Natural killer cell treated with Interleukin-12 subunit alpha and Interleukin-12 subunit beta and Interleukin-15 and Interleukin-18, amount 100 ng/mL, for 72 hours (primary cell): ENCODE results near the gene MRPS18B. TPM values are rescaled to one million over a fixed set of nuclear protein-coding genes. Genes with fewer than 3 reads are reported as not detected.

Experiments used
- ATAC-seq, 2 donors: fragments of 150-1000 bp; cut with Tn5 transposase in 1 of 2; sonication (Bioruptor Pico), chemical (Tn5 transposase) in 1 of 2; 2 replicates each; pipeline ENCODE4 v1.10.0; 2021
- DNase-seq: peaks from one replicate; pipeline ENCODE4 v3.0.0; 2022; ENCODE audit warnings: low spot score
- H3K27ac Mint-ChIP-seq, 2 donors: 1 replicate in 1 of 2; 2 replicates in 1 of 2; pipeline ENCODE4 v1.8.0; 2022; ENCODE audit warnings: mixed read lengths in 2 of 2, mild to moderate bottlenecking in 1 of 2, moderate library complexity in 1 of 2
- H3K27me3 Mint-ChIP-seq, 2 donors: 1 replicate in 1 of 2; 2 replicates in 1 of 2; pipeline ENCODE4 v1.8.0; 2022; ENCODE audit warnings: mixed read lengths in 2 of 2
- H3K36me3 Mint-ChIP-seq: one replicate; pipeline ENCODE4 v1.8.0; 2022; ENCODE audit warnings: mixed read lengths
- H3K4me1 Mint-ChIP-seq, 2 donors: 1 replicate in 1 of 2; 2 replicates in 1 of 2; pipeline ENCODE4 v1.8.0; 2022; ENCODE audit warnings: low read depth in 2 of 2, mixed read lengths in 2 of 2, mild to moderate bottlenecking in 1 of 2
- H3K4me3 Mint-ChIP-seq: one replicate; pipeline ENCODE4 v1.8.0; 2022; ENCODE audit warnings: mixed read lengths
- H3K9me3 Mint-ChIP-seq: 2 replicates; pipeline ENCODE4 v1.8.0; 2022; ENCODE audit warnings: mixed read lengths
- total RNA-seq, 2 donors: library from RNA; stranded (reverse); gene quantifications; one replicate each; pipeline ENCODE4 v1.2.3, GENCODE V29; 2022

MRPS18B gene
- 10 to 100 TPM; 43.9 to 58.4 TPM for total RNA-seq

- Mint-ChIP-seq H3K4me1 (peaks cover 54 to 59% of the 10 kb centered on the region in 2 donors), H3K9me3 (no peaks in the 10 kb centered on the region), H3K27me3 (no peaks in the 10 kb centered on the region), H3K4me3 (peak within 1 kb of the TSS; percentile 94), H3K27ac (peak within 1 kb of the TSS; percentile 95 to 98), H3K36me3 (peaks cover 35% of the 10 kb centered on the region)
- DNase-seq = peak; percentile 98
- ATAC-seq = peak; percentile 89
Observed at GRCh38 chr6:30617565-30618269, at the start of gene MRPS18B. TSS of gene MRPS18B (plus strand) at chr6:30617840. CDS start at chr6:30617866, 26 bp downstream.

GRCh38 chr6:30568245-30568644 lies 49.4 kb upstream of the MRPS18B start:
- Mint-ChIP-seq H3K4me3 (peak overlapping the region; percentile 41), H3K36me3 (peaks cover 12% of the 10 kb centered on the region), H3K9me3 (no peaks in the 10 kb centered on the region), H3K27ac (peak overlapping the region in 1 of 2 donors; percentile 22), H3K27me3 (no peaks in the 10 kb centered on the region), H3K4me1 (peaks cover 41 to 55% of the 10 kb centered on the region in 2 donors)
- DNase-seq (no peak), ATAC-seq (peak in 1 of 2 donors; percentile 70)

- Mint-ChIP-seq H3K9me3 (no peaks in the 10 kb centered on the region), H3K36me3 (peaks cover 15% of the 10 kb centered on the region), H3K4me1 (peaks cover 48 to 61% of the 10 kb centered on the region in 2 donors), H3K27me3 (no peaks in the 10 kb centered on the region), H3K4me3 (peak overlapping the region; percentile 98), H3K27ac (peak overlapping the region; percentile 25 to 93)
- no peak for DNase-seq
- ATAC-seq = no peak
Observed at GRCh38 chr6:30570263-30570662, 47.4 kb upstream of the MRPS18B start.

GRCh38 chr6:30570740-30571074 lies 46.9 kb upstream of the MRPS18B start:
- Mint-ChIP-seq H3K27me3 (no peaks in the 10 kb centered on the region), H3K4me1 (peaks cover 48 to 61% of the 10 kb centered on the region in 2 donors), H3K27ac (peak overlapping the region; percentile 93 to 94), H3K36me3 (peaks cover 15% of the 10 kb centered on the region), H3K9me3 (no peaks in the 10 kb centered on the region), H3K4me3 (peak overlapping the region; percentile 98)
- no peak for DNase-seq
- peak; percentile 1 for ATAC-seq

- peaks cover 48 to 61% of the 10 kb centered on the region in 2 donors for H3K4me1 Mint-ChIP-seq
- H3K27ac Mint-ChIP-seq = peak within 1 kb of the TSS; percentile 93 to 94
- H3K36me3 Mint-ChIP-seq = peaks cover 15% of the 10 kb centered on the region
- H3K27me3 Mint-ChIP-seq = no peaks in the 10 kb centered on the region
- peak within 1 kb of the TSS; percentile 98 for H3K4me3 Mint-ChIP-seq
- DNase-seq (peak; percentile 100), ATAC-seq (peak; percentile 97 to 98)
- H3K9me3 Mint-ChIP-seq = no peaks in the 10 kb centered on the region
Observed at GRCh38 chr6:30571075-30571761, 46.4 kb upstream of the MRPS18B start, which contains the start of gene ABCF1. TSS of gene ABCF1 (plus strand) at chr6:30571442. CDS start at chr6:30571488, 46 bp downstream.

GRCh38 chr6:30571762-30572082 lies 45.9 kb upstream of the MRPS18B start:
- peak overlapping the region; percentile 93 to 94 for H3K27ac Mint-ChIP-seq
- ATAC-seq (no peak), DNase-seq (no peak)
- peaks cover 52 to 64% of the 10 kb centered on the region in 2 donors for H3K4me1 Mint-ChIP-seq
- no peaks in the 10 kb centered on the region for H3K27me3 Mint-ChIP-seq
- H3K4me3 Mint-ChIP-seq = peak overlapping the region; percentile 98
- no peaks in the 10 kb centered on the region for H3K9me3 Mint-ChIP-seq
- peaks cover 18% of the 10 kb centered on the region for H3K36me3 Mint-ChIP-seq

GRCh38 chr6:30572148-30572547 lies 45.5 kb upstream of the MRPS18B start:
- peaks cover 56 to 64% of the 10 kb centered on the region in 2 donors for H3K4me1 Mint-ChIP-seq
- peak overlapping the region; percentile 98 for H3K4me3 Mint-ChIP-seq

GRCh38 chr6:30573113-30573512 lies 44.5 kb upstream of the MRPS18B start:
- no peak for ATAC-seq
- no peak for DNase-seq
- Mint-ChIP-seq H3K9me3 (no peaks in the 10 kb centered on the region), H3K4me3 (peak overlapping the region; percentile 98), H3K4me1 (peaks cover 58 to 62% of the 10 kb centered on the region in 2 donors), H3K27me3 (no peaks in the 10 kb centered on the region), H3K27ac (peak overlapping the region in 1 of 2 donors; percentile 1), H3K36me3 (peaks cover 32% of the 10 kb centered on the region)

More at GRCh38 chr6:30572148-30572547, 45.5 kb upstream of the MRPS18B start:
- ATAC-seq (no peak), DNase-seq (no peak)
- Mint-ChIP-seq H3K9me3 (no peaks in the 10 kb centered on the region), H3K36me3 (peaks cover 22% of the 10 kb centered on the region), H3K27ac (peak overlapping the region; percentile 93 to 94), H3K27me3 (no peaks in the 10 kb centered on the region)

GRCh38 chr6:30578051-30578450 lies 39.6 kb upstream of the MRPS18B start:
- Mint-ChIP-seq H3K27me3 (no peaks in the 10 kb centered on the region), H3K4me3 (no peak overlapping the region), H3K27ac (peak overlapping the region in 1 of 2 donors; percentile 36), H3K36me3 (peaks cover 49% of the 10 kb centered on the region), H3K9me3 (no peaks in the 10 kb centered on the region), H3K4me1 (peaks cover 20 to 31% of the 10 kb centered on the region in 2 donors)
- DNase-seq (no peak), ATAC-seq (no peak)

- no peaks in the 10 kb centered on the region for H3K9me3 Mint-ChIP-seq
- ATAC-seq (no peak), DNase-seq (no peak)
- no peaks in the 10 kb centered on the region for H3K27me3 Mint-ChIP-seq
- H3K36me3 Mint-ChIP-seq = peaks cover 45% of the 10 kb centered on the region
- no peak overlapping the region for H3K4me3 Mint-ChIP-seq
- peaks cover 0 to 16% of the 10 kb centered on the region in 2 donors for H3K4me1 Mint-ChIP-seq
- no peak overlapping the region for H3K27ac Mint-ChIP-seq
Observed at GRCh38 chr6:30583921-30584320, 33.7 kb upstream of the MRPS18B start.

- DNase-seq (no peak), ATAC-seq (peak in 1 of 2 donors; percentile 41)
- Mint-ChIP-seq H3K4me3 (no peak overlapping the region), H3K27ac (peak overlapping the region in 1 of 2 donors; percentile 8), H3K9me3 (no peaks in the 10 kb centered on the region), H3K4me1 (peaks cover 6 to 9% of the 10 kb centered on the region in 2 donors), H3K27me3 (no peaks in the 10 kb centered on the region), H3K36me3 (peaks cover 25% of the 10 kb centered on the region)
Observed at GRCh38 chr6:30589754-30590358, 27.8 kb upstream of the MRPS18B start.

- ATAC-seq = peak in 1 of 2 donors; percentile 52
- H3K27ac Mint-ChIP-seq = peak overlapping the region in 1 of 2 donors; percentile 8
Observed at GRCh38 chr6:30590509-30590908, 27.1 kb upstream of the MRPS18B start.

GRCh38 chr6:30591008-30591407 lies 26.6 kb upstream of the MRPS18B start:
- H3K4me1 Mint-ChIP-seq = peaks cover 6 to 9% of the 10 kb centered on the region in 2 donors
- H3K9me3 Mint-ChIP-seq = no peaks in the 10 kb centered on the region
- no peak overlapping the region for H3K4me3 Mint-ChIP-seq
- ATAC-seq (no peak), DNase-seq (no peak)
- H3K36me3 Mint-ChIP-seq = peaks cover 25% of the 10 kb centered on the region
- peak overlapping the region in 1 of 2 donors; percentile 8 for H3K27ac Mint-ChIP-seq
- no peaks in the 10 kb centered on the region for H3K27me3 Mint-ChIP-seq

More at GRCh38 chr6:30590509-30590908, 27.1 kb upstream of the MRPS18B start:
- no peak for DNase-seq
- Mint-ChIP-seq H3K27me3 (no peaks in the 10 kb centered on the region), H3K9me3 (no peaks in the 10 kb centered on the region), H3K36me3 (peaks cover 25% of the 10 kb centered on the region), H3K4me3 (no peak overlapping the region), H3K4me1 (peaks cover 6 to 9% of the 10 kb centered on the region in 2 donors)

- Mint-ChIP-seq H3K4me3 (no peak overlapping the region), H3K36me3 (peaks cover 17% of the 10 kb centered on the region), H3K27me3 (no peaks in the 10 kb centered on the region), H3K4me1 (peaks cover 11 to 13% of the 10 kb centered on the region in 2 donors), H3K9me3 (no peaks in the 10 kb centered on the region), H3K27ac (no peak overlapping the region)
- no peak for DNase-seq
- ATAC-seq = no peak
Observed at GRCh38 chr6:30592287-30592686, 25.4 kb upstream of the MRPS18B start.
